NCI-H460 (cell line): ENCODE measurements around the gene UNC119. TPM values are rescaled to one million over a fixed set of nuclear protein-coding genes. Genes with fewer than 3 reads are reported as not detected.

Experiments used
- DNase-seq: peaks from one replicate; pipeline ENCODE4 v3.0.0-alpha.2; 2016; ENCODE audit warnings: low read depth; ENCODE audit errors: extremely low read depth
- total RNA-seq: library from RNA; depleted of rRNA; stranded (reverse); fragments of >200 nt; shearing (Covaris generic); gene quantifications from 2 replicates; pipeline ENCODE4 v1.2.3, GENCODE V29; 2014

Gene UNC119
- total RNA-seq, 1 experiment from 2014 or later = 23.6 TPM

DNA sequence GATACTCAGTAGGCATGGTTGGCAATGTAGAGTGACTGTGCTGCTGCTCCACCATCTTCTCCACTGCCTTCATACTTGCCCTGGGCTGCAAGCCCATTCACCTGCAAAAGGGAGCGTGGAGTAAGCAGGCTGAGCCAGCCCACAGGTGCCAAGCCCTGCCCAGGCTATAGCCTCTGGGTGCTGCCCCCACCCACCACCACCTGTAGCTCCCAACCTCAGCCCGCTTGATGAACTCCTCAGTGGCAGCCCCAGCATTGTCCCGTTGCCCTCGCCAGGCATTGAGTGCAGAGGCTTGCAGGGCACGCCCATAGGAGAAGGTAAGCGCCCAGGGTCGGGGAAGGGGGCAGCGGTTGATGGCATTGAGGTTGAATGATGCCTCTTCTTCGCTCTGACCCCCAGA, 21.1 kb upstream of the UNC119 start:
- no peak for DNase-seq

DNA sequence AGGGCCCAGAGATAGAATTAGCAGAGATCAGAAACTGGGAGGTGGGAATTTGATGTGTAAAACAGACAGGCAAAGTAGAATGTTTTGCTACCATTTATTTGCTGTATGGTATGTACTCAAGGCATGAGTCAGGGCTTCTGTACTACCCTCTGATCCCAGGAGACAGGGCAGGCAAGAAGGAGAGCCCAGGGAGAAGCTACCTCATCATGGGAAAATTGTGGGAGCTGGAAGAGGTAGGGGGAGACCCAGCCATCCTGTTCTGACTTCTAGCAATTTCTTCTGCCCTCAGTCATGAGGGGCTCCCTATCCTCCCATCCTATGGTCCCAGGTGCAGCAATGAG, 20.6 kb upstream of the UNC119 start:
- DNase-seq = no peak

DNA sequence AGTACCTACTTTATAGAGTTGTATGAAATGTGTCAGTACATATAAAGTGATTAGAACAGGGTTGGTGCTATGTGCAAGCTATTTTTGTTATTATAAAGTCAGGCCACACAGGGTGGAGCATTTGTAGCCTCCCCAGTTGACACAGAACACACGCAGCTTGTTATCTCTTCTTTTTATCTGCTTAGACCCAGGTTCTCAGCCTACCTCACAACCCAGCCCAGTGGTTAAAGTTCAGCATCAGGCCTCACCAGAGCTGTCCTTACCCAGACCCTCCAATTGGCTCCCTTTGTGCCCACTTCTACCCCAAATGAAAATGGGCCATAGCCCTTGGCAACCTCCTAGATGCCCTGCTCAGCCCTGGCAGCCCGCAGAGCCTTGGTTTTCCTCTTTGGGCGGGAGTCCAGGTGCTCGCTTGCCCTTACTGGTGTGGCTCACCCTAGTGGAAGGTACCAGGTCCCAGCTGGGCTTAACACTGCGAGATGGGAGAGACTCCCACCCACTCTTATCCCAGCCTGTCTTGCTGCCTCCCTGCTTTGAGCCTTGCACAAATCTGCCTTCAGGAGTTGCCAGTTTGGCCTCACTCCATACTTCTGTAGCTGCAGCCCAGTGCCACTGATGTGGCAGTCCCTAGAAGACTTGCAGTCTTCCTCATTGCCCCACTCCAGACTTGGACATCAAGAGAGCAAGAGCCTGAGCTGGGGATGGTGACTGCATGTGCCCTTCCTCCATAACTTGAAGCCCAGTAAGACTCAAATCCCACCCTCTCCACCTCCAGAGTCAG, 20.0 kb upstream of the UNC119 start:
- no peak for DNase-seq

DNA sequence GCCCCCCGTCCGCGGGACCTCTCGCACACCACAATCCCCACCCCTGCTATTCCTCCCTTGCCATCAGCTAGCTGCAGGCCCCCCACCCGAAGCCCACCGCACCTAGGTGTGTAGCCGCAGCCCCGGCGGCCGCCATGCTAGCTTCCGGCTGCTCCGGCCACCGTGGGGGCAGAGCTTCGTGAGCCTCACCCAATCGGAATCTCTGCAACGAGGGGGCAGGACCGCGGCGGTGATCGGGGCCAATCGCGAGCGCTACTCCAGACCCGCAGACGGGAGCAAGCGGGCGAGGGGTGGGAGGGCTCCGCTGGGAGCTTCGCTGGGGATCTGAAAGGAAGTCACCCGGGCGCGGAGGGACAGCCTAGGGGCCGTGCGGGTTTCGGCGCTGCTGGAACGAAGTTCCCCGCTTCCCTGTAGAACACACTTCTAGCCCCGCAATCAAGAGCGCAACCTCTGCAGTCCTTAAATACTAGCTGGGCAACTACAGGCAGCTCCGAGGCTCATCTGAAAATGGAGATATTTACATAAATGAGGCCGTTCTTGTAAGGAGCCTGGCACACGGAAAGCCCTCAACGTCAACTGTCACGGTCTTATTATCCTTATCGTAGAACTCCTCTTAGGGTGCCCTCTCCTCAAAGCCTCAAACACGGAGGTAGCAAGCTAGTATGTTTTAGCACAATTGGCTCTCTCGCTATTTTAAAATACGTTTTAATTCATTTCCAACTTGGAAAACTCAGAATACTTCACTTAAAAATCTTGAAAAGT, 19.1 kb upstream of the UNC119 start, which contains the start of gene PIGS:
Gene PIGS (minus strand): TSS at position 164 of the 762 bp plus-strand sequence. CDS start 28 bp downstream, at position 136.
- peak; percentile 90 for DNase-seq

DNA sequence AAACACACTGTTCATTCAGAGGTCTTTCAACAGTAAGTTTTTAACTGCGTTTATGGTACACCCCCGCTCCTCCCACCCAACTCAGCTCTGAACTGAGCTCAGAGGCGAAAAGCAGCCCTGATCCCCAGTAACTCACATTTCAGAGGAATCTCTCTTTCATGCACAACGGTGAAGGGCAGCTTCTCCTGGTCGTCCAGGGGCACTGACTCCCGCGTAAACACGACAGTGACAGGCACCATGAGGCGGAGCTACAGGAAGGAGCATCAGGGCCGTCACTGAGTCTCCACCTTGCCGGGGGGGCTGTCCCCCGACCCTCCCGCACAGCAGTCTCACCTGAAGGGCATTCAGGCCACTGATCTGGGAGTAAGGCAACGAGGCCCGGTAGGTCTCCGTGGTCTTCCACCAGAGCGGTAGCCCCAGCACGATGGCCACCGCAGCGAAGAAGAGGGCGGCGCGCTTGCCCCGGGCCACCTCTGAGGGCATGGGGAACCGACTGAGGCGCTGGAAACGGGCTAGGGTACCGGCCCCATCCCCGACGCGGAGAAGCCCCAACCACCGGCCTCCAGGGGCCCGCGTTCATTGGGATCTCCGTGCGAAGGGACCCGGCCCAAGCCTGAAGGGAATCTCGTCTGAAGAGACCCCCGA, 18.4 kb upstream of the UNC119 start:
- DNase-seq = no peak

DNA sequence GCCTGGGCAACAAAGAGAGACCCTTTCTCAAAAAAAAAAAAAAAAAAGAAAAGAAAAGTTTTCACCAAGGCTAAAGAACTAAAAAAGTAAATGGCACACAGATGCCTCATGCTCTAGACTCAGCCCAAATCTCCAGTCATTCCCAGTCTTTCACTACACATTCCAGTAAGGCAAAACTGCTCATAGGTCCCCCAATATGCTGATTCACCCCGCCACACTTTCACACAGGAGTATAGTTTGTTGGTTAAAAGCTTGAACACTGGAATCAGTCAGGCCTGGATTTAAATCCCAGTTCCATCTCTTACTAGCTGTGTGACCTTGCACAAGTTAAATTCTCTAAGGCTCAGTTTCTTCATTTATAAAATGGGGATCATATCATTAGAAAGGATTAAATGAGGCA, 17.0 kb upstream of the UNC119 start:
- no peak for DNase-seq

DNA sequence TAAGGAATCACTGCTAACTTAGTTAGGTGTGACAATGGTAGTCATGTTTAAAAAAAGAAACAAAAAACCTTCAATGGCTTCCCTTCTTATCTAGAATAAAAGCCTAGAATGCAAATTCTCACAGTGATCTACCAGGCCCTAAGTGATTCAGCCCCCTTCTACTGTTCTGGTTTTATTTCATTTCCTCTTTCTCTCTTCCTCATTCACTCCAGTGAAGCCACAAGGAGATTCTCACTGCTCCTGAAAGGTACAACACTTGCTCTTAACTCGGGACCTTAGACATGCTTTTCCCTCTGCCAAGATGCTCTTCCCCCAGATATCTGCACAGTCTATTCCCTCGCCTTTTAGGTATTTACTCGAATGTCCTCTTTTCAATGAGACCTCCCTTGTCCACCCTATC, 15.2 kb upstream of the UNC119 start:
- no peak for DNase-seq

DNA sequence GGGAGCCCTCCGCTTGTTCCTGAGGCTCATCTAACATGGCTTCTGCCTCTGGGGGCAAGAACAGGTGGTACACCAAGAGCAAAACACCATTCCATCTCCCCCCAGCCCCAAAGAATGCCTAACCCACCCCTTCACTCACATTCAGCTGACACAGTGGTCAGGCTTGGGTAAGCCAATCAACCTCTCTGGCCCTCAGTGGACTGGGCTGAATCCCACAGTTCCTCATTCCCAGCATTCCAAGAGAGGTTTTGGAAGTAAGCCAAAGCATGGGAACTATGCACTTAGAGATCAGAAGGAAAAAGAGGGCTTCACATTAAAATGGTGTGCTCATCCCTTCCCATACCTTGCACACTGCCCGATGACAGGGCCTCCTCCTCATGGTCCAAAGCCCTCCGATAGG, 11.1 kb upstream of the UNC119 start:
- no peak for DNase-seq

DNA sequence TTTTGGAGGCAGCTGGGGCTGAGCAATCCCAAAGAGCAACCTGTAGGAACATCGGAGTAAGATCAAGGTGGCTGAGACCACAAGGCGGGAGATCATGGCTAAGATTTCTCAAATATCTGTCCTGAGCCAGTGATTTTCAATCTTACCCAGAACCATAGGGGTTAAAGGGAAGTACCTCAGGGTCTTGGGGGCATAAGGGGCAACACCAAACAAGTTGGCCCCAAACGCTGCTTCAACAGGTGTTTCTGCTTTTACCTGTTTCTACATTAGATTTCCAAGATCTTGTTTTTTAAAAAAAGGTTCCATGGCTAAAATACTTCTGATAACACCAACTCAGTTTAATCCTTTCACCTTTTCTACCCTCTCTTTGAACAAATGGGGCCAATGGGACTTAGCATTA, 2.6 kb upstream of the UNC119 start:
- DNase-seq = no peak

DNA sequence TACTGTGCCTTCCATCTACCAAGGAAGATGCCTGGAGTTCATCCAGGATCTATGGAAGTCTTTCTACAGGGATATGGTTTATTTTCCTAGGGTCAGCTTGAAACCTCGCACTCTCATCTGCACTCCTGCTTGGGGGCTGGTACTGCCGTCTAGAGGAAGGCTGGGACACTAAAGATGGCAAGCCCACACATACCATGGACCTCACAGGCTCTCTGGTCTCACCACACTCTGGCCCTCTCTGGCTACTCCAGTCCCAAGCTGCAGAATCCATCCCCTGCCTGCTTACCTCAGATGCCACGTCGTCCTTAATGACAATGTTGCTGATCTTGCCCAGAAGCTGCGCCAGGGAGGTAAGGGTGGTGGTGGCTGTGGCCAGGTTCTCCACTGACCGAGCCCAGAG, 2.1 kb upstream of the UNC119 start:
- DNase-seq = no peak

DNA sequence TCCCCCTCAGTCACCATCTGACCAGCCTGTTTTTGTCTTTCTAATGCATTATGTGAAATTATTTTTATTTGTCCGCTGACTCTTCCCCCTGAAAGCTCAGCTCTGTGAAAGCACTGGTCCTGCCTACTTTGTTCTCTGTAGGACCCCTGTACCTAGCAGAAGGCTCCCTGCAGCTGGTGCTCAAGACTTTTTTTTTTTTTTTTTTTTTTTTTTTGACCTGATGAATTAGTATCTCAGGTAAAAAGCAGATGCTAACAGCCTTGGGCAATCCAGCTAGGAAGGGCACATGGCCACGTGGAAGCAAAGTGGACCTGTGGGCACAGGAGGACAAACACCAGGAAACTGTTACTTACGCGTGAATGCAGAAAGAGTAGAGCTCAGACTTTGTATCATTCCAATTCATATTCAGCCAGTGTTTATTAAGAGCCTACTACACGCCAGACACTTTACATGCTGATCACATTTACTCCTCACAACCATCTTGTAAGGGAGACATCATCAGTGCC, 629 bp upstream of the UNC119 start:
- DNase-seq = no peak

DNA sequence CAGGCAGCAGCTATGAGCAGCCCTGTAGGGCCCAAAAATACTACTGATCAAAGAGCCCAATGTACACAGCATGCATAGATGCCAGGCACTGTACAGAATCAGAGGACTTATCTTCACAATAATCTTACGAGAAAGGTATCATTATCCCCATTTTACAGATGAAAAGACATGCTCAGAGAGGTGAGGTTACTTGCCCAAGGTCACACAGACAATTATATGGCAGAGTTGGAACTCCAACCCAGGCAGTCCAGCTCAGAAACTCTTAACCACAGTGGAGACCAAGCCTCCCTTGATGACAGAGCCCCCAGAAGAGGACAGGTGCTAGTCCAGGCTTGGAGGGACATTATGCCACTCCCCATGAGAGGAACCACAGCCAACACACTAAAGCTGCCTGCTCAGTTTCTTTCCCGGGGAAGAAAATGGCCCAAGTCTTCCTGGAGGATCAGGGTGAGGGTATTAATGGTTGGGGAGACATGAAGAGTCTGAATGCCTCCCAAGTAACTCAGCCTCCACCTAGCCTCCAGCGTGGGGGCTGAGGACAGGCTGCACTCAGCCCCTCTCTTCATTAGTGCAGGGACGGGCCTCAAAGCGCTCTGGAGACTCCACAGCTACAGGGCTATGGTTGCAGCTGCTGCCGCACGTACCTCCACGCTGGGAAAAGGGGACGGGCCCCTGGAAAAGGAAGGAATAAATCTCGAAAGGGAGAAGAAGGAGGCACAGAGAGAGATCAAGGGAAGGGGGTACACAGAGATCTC, 826 bp downstream of the UNC119 start:
- DNase-seq = no peak

DNA sequence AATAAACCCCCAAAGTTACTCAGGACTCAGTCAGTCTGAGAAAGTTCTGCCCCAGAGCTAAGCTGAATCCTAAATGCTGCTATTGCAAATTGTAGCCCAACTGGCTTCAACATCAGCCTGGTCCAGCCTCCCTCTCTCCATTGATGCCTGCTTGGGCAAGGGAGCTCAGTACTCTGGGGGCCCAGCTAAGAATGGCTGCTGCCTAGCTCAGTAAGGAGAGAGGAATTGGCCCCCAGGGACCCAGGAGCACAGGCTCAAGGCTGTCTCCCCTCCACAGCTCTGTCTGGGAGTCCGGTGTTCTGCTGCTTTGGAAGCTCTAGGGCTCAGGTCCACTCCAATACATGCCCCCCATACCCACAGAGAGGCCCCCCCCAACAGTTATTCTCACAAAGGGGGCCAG, 1.6 kb downstream of the UNC119 start:
- DNase-seq = no peak

DNA sequence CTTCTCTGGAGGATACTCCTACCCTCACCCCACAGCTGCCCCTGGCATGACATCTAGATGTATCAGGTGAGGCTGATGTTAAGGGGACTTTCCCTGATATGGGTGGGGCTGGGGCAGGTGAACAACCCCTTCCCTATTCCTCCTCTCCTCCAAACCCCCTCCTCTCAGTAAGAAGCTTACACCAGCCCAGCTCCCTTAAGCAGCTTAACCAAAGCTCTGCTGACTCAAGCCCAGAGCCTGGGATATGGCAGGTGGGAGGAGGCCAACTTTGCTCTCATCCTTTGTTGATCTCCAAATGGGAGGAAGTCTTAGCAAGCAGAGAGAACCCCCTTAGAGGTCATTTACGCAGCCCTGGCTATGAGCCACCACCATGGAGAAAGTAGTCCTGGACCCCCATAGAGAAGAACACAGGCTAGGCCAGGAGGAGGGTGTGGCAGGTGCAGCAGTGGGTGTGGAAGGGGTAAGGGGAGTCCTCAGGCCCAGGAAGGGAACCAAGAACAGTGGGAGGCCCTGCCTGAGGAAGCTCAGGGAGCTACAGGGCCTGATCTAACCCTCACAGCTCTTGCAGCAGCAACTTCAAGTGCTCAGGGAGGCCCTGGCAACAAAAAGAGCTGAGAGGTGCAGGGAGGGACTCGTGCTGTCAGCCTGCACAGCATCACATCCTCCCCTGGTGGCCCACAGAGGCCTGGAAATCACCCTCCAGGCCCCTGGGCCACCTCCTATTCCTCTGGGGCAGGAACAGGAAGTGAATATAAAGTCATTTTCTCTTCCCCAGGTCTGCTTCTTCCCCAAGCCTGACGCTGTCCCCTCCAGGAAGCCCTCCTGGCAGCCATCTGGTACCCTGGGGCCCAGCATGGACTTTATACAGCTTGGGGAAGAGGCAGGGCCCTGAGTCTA, 2.9 kb downstream of the UNC119 start:
- no peak for DNase-seq

DNA sequence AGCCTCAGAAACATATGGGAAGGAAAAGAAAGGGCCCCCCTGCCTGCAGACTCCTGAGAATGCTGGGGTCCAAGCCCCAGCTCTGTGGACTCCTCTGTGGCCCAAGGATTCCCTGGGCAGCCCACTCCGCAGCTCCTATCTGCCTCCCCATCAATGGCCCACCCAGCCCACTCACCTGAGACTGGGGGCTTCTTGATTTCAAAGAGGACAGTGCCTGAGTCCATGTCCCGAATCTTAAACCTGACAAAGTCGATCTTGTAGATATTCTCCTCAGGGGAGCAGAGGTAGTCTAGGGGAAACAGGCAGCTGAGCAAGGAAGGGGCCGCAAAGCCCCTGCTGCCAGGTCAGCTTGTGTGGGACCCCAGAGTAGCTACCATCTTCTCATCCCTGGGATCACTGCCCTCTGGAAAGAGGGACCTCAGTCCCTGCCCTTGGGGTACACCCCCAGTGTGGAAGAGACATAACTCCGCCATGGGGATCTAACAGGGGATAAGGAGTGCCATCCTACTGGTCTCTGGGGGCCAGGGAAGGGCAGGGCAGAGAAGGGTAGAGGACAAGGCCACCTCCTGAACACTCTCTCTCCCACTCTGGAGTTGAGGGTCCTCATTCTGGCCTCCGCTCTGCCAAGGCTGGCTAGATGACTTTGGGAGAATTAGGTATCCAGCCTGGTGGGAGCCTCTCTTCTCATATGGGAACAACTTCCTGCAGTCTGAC, 3.9 kb downstream of the UNC119 start:
- no peak for DNase-seq

DNA sequence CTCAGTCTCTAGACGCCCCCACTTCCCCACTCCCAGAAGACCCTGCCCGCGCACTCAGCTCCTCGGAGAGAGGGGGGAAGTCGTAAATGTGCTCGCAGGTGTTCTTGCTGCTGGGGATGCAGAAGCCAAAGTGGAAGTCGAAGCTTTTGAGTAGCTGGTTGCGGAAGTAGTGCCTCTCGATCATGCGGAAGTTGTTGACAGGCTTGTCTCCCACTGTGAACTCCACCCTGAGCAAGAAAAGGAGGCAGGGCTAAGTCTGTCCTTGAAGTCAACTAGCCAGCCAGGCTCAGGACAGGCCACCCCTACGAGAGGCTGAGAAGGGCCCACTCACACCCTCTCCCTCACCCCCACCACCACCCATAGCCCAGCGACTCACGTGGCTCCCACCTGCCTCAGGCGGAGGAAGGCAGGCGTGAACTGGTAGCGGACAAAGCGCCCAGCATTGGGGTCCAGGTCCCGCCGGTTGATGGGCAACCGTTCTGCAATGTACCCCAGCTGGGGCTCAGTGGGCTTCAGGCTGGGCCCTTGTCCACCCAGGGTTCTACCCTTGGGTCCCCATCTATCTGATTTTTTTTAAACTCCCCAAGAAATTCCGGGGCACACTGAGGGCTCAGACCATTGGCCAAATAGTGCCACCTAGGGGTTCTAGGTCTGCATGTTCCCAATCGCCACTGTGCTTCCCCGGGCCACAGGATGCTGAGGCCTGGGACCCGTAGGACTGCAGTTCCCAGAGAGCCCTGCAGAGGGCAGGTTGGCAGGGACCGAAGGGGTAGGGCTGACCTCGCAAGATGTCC, 4.6 kb downstream of the UNC119 start:
- DNase-seq = peak; percentile 85

DNA sequence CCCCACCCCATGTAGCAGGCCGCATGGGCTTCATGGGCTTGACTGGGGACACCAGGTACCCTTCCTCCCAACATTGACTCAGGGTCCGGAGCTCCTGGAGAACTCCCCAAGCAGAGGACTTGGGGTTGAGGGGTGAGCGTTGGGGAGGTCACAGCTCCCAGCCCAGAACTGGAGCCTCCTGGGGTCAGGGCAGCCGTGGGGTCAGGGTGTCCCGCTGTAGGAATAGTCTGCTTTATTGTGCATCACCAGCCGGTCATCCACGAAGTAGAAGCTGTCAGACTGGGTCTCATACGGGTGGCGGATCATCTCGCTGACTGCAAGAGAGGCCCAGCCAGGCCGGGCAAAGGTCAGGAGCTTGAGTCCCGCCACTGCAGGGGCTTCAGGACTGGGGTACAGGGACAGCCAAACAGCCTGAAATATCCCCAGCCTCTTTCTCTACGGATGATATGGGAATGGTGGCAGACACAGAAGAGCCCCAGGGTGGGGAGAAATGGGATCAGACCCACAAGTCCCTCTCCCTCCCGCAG, 5.3 kb downstream of the UNC119 start:
- DNase-seq = no peak

DNA sequence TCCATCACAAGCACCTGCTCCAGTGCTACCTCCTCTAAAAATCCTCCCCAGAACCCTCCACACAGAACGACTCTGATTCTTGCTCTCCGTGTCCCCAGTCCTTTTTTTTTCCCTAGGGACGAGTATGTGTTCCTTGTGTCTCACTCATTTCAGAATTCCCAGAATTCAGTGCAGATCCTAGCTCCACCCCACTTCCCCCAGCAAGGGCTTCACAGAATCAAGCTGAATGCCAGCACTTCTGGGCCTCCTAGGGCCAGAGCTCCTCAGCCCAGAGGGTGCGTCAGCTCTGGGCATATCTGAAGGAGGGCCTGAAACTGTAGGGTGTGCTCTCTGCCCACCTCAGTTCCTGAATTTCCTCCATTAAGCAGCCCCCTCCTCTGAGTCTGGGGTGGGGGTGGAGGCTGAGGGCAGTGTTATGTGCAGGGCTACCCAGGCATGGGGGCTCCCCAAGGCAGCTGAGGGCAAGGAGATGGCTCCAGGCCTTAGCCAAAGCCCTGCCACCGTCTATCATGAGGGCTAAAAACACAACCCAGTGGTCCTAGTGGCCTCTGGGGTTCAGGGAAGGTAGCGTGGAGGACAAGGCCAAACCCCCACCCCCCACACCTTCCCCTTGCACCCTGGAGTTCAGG, 6.5 kb downstream of the UNC119 start:
- no peak for DNase-seq
